Keratinocyte (primary cell): Measurements from ENCODE around the gene LILRA1. TPM values are rescaled to one million over a fixed set of nuclear protein-coding genes. Genes with fewer than 3 reads are reported as not detected.
"Not testable (repeated sequence)": the region's sequence is repeated elsewhere in the genome, so short reads cannot be mapped to it uniquely, and the experiment has no call there.

Experiments used
- DNase-seq: peaks from one replicate; pipeline ENCODE4 v3.0.0-alpha.2; 2011; ENCODE audit warnings: low read depth, missing footprints, low spot score
- FAIRE-seq: peaks from 2 replicates; lab custom pipeline; 2011; peaks lifted over from hg19 to GRCh38; lab: Jason Lieb, UNC
- H2AFZ ChIP-seq: 2 replicates; pipeline ENCODE4 v1.6.0; 2012; ENCODE audit warnings: low read length, control low read depth, inconsistent platforms; ENCODE audit not compliant: control insufficient read depth
- H3K27ac ChIP-seq: 2 replicates; pipeline ENCODE4 v1.5.1; 2011; ENCODE audit warnings: low read length; ENCODE audit not compliant: control insufficient read depth, insufficient read depth
- H3K27me3 ChIP-seq: 3 replicates; pipeline ENCODE4 v1.6.0; 2011; ENCODE audit warnings: low read length; ENCODE audit not compliant: control insufficient read depth, insufficient read depth; ENCODE audit errors: extremely low read depth
- H3K36me3 ChIP-seq, 2 experiments: 2 replicates in 1 of 2; 3 replicates in 1 of 2; pipeline ENCODE4 v1.5.1; 2011; ENCODE audit warnings: low read length in 2 of 2, mild to moderate bottlenecking in 1 of 2; ENCODE audit not compliant: control insufficient read depth in 2 of 2, insufficient read depth in 2 of 2; ENCODE audit errors: extremely low read depth in 1 of 2
- H3K4me1 ChIP-seq: 3 replicates; pipeline ENCODE4 v1.5.1; 2011; ENCODE audit warnings: low read length; ENCODE audit not compliant: control insufficient read depth, insufficient read depth; ENCODE audit errors: extremely low read depth
- H3K4me2 ChIP-seq: 3 replicates; pipeline ENCODE4 v1.6.0; 2011; ENCODE audit warnings: low read depth, low read length; ENCODE audit not compliant: control insufficient read depth, insufficient read depth; ENCODE audit errors: extremely low read depth
- H3K4me3 ChIP-seq, 3 experiments: fragments of 200-600 bp in 1 of 3; sonication (generic) in 1 of 3; 2 replicates in 2 of 3; 3 replicates in 1 of 3; pipeline ENCODE4 v1.5.1; 2011 to 2016; ENCODE audit warnings: low read length in 3 of 3, mild to moderate bottlenecking in 3 of 3, control low read depth in 2 of 3, inconsistent platforms in 1 of 3, low read depth in 1 of 3, mixed read lengths in 1 of 3, mixed run types in 1 of 3, moderate library complexity in 1 of 3; ENCODE audit not compliant: control insufficient read depth in 2 of 3, insufficient read depth in 2 of 3; ENCODE audit errors: extremely low read depth in 1 of 3
- H3K79me2 ChIP-seq: 2 replicates; pipeline ENCODE4 v1.6.0; 2012; ENCODE audit warnings: low read length; ENCODE audit not compliant: control insufficient read depth, insufficient read depth
- H3K9ac ChIP-seq: 3 replicates; pipeline ENCODE4 v1.6.0; 2011; ENCODE audit warnings: low read length; ENCODE audit not compliant: control insufficient read depth, insufficient read depth; ENCODE audit errors: extremely low read depth
- H3K9me1 ChIP-seq: 3 replicates; pipeline ENCODE4 v1.6.0; 2011; ENCODE audit warnings: low read length; ENCODE audit not compliant: control insufficient read depth, insufficient read depth; ENCODE audit errors: extremely low read depth
- H3K9me3 ChIP-seq: 2 replicates; pipeline ENCODE4 v1.5.1; 2012; ENCODE audit warnings: low read depth, low read length; ENCODE audit not compliant: control insufficient read depth
- H4K20me1 ChIP-seq: 3 replicates; pipeline ENCODE4 v1.6.0; 2011; ENCODE audit warnings: low read length; ENCODE audit not compliant: control insufficient read depth, insufficient read depth; ENCODE audit errors: extremely low read depth
- CTCF ChIP-seq, 3 experiments: IDR thresholded peaks in 1 of 3; conservative IDR thresholded peaks in 1 of 3; optimal IDR thresholded peaks in 1 of 3; 2 replicates in 2 of 3; 3 replicates in 1 of 3; pipeline versions ENCODE3 to v1.5.1; 2011; ENCODE audit warnings: low read length in 3 of 3, mild to moderate bottlenecking in 3 of 3, moderate library complexity in 2 of 3, control low read depth in 1 of 3, inconsistent platforms in 1 of 3; ENCODE audit not compliant: insufficient read depth in 2 of 3; ENCODE audit errors: extremely low read depth in 1 of 3
- EZH2 ChIP-seq: IDR thresholded peaks from one replicate; pipeline ENCODE4 v1.6.1; 2012; ENCODE audit warnings: inconsistent platforms, mild to moderate bottlenecking, low read length, moderate library complexity
- dilution Hi-C: fragments of 300-500 bp; cut with MboI; formaldehyde crosslinking; loops from one replicate; pipeline ENCODE4 v1.7.0; 2020; ENCODE audit warnings: low sequenced_read_pairs; ENCODE audit not compliant: extremely low pct_ligation_motif_present
- polyA plus RNA-seq, 5 experiments: library from polyadenylated mRNA; depleted of rRNA in 3 of 5; stranded (reverse) in 3 of 5; stranded (forward) in 1 of 5; unstranded in 1 of 5; fragments of >200 nt; gene quantifications; 1 replicate in 1 of 5; 2 replicates in 3 of 5; 3 replicates in 1 of 5; pipeline versions ENCODE4 v1.2.1 to v1.2.3, GENCODE V29; 2011 to 2012; ENCODE audit warnings: missing spikeins in 2 of 5, low read depth in 1 of 5, low replicate concordance in 1 of 5

LILRA1 gene
- polyA plus RNA-seq, 1 donor (not counting 4 experiments of a cell fraction or from before 2014, with no cell fraction given), result not detected

- no peak overlapping the region for H2AFZ ChIP-seq
- peaks cover 4% of the 10 kb centered on the region for H3K9me3 ChIP-seq
- no peaks in the 10 kb centered on the region for H3K27me3 ChIP-seq
- no peak for TF ChIP-seq CTCF (optimal IDR thresholded peaks at IDR 0.05 in 1 of 3, IDR thresholded peaks at IDR 0.05 in 1 of 3, conservative IDR thresholded peaks at IDR 0.05 in 1 of 3; ENCODE audit: extremely low read depth in 1 of 3, insufficient read depth in 2 of 3, low read length in 3 of 3)
- dilution Hi-C loops, result no loop called here
- DNase-seq (no peak), FAIRE-seq (no peak)
- H3K4me3 ChIP-seq, result no peak overlapping the region
- H3K27ac ChIP-seq, result no peak overlapping the region
- H3K9me1 ChIP-seq, result no peaks in the 10 kb centered on the region
- H3K36me3 ChIP-seq, result no peaks in the 10 kb centered on the region
- H3K4me2 ChIP-seq, result no peak overlapping the region
- H3K79me2 ChIP-seq, result no peaks in the 10 kb centered on the region
- H3K9ac ChIP-seq, result no peak overlapping the region
- no peaks in the 10 kb centered on the region for H3K4me1 ChIP-seq
- H4K20me1 ChIP-seq, result no peaks in the 10 kb centered on the region
Measured at GRCh38 chr19:54594737-54595136, 1.3 kb downstream of the LILRA1 start.

GRCh38 chr19:54595680-54596436 lies 2.4 kb downstream of the LILRA1 start:
- H4K20me1 ChIP-seq, H3K9ac ChIP-seq, dilution Hi-C loops, H3K36me3 ChIP-seq, H3K9me1 ChIP-seq, H3K4me2 ChIP-seq, H3K27me3 ChIP-seq, FAIRE-seq, H3K9me3 ChIP-seq, DNase-seq, H3K27ac ChIP-seq, H2AFZ ChIP-seq, H3K79me2 ChIP-seq, H3K4me1 ChIP-seq, H3K4me3 ChIP-seq: not testable (repeated sequence)

- Histone ChIP-seq H3K9ac (no peak overlapping the region), H3K4me3 (no peak overlapping the region), H3K27me3 (no peaks in the 10 kb centered on the region), H3K4me1 (no peaks in the 10 kb centered on the region), H3K9me1 (no peaks in the 10 kb centered on the region), H4K20me1 (no peaks in the 10 kb centered on the region), H3K79me2 (no peaks in the 10 kb centered on the region), H3K9me3 (no peaks in the 10 kb centered on the region), H3K4me2 (no peak overlapping the region), H2AFZ (no peak overlapping the region), H3K27ac (no peak overlapping the region), H3K36me3 (no peaks in the 10 kb centered on the region)
- DNase-seq (no peak), FAIRE-seq (no peak)
- dilution Hi-C loops, result no loop called here
- TF ChIP-seq EZH2, result no peak
Measured at GRCh38 chr19:54600212-54600611, 6.8 kb downstream of the LILRA1 start.
